ENCODE results near the gene RAB35. TPM values are rescaled to one million over a fixed set of nuclear protein-coding genes. Genes with fewer than 3 reads are reported as not detected.

The RAB35 gene
- total RNA-seq, 1 donor = 25.0 TPM

- TF ChIP-seq CTCF (IDR thresholded peaks at IDR 0.05; ENCODE audit: extremely low read depth, low read depth, low read length) = no peak
- H3K4me2 ChIP-seq (ENCODE audit: insufficient read depth, low read length) = no peak overlapping the region
- peaks cover 5% of the 10 kb centered on the region for H3K79me2 ChIP-seq (ENCODE audit: insufficient read depth, low read length)
- no peak overlapping the region for H3K4me3 ChIP-seq (ENCODE audit: insufficient read depth, low read length)
- H3K9me3 ChIP-seq (ENCODE audit: low read depth, low read length) = no peaks in the 10 kb centered on the region
- H3K27me3 ChIP-seq (ENCODE audit: insufficient read depth, low read length) = no peaks in the 10 kb centered on the region
- H2AFZ ChIP-seq (ENCODE audit: low read length) = no peak overlapping the region
- no peaks in the 10 kb centered on the region for H3K4me1 ChIP-seq (ENCODE audit: insufficient read depth, low read length)
- H4K20me1 ChIP-seq (ENCODE audit: insufficient read depth, low read length) = peaks cover 5% of the 10 kb centered on the region
- H3K36me3 ChIP-seq (ENCODE audit: insufficient read depth, low read length) = peaks cover 92% of the 10 kb centered on the region
- peak overlapping the region; percentile 46 for H3K27ac ChIP-seq (ENCODE audit: low read depth, low read length)
- DNase-seq (ENCODE audit: insufficient read length, low spot score, missing footprints) = peak; percentile 78
Measured at GRCh38 chr12:120139958-120140357, 23.4 kb upstream of the RAB35 start.

GRCh38 chr12:120138366-120138765 is 21.8 kb upstream of the RAB35 start:
- peak; percentile 72 for DNase-seq (ENCODE audit: insufficient read length, low spot score, missing footprints)
- no peak for TF ChIP-seq CTCF (IDR thresholded peaks at IDR 0.05; ENCODE audit: extremely low read depth, low read depth, low read length)
- no peak overlapping the region for H3K4me2 ChIP-seq (ENCODE audit: insufficient read depth, low read length)
- peaks cover 6% of the 10 kb centered on the region for H4K20me1 ChIP-seq (ENCODE audit: insufficient read depth, low read length)
- no peak overlapping the region for H3K4me3 ChIP-seq (ENCODE audit: insufficient read depth, low read length)
- H3K27ac ChIP-seq (ENCODE audit: low read depth, low read length) = no peak overlapping the region
- peaks cover 90% of the 10 kb centered on the region for H3K36me3 ChIP-seq (ENCODE audit: insufficient read depth, low read length)
- H3K4me1 ChIP-seq (ENCODE audit: insufficient read depth, low read length) = no peaks in the 10 kb centered on the region
- H2AFZ ChIP-seq (ENCODE audit: low read length) = no peak overlapping the region
- no peaks in the 10 kb centered on the region for H3K27me3 ChIP-seq (ENCODE audit: insufficient read depth, low read length)
- H3K79me2 ChIP-seq (ENCODE audit: insufficient read depth, low read length) = peaks cover 5% of the 10 kb centered on the region
- H3K9me3 ChIP-seq (ENCODE audit: low read depth, low read length) = no peaks in the 10 kb centered on the region

GRCh38 chr12:120137833-120138232 is 21.3 kb upstream of the RAB35 start:
- Histone ChIP-seq H3K79me2 (ENCODE audit: insufficient read depth, low read length) (peaks cover 5% of the 10 kb centered on the region), H3K4me3 (ENCODE audit: insufficient read depth, low read length) (no peak overlapping the region), H3K4me2 (ENCODE audit: insufficient read depth, low read length) (no peak overlapping the region), H3K9me3 (ENCODE audit: low read depth, low read length) (no peaks in the 10 kb centered on the region), H3K27ac (ENCODE audit: low read depth, low read length) (no peak overlapping the region), H3K4me1 (ENCODE audit: insufficient read depth, low read length) (no peaks in the 10 kb centered on the region), H4K20me1 (ENCODE audit: insufficient read depth, low read length) (peaks cover 10% of the 10 kb centered on the region), H2AFZ (ENCODE audit: low read length) (no peak overlapping the region), H3K27me3 (ENCODE audit: insufficient read depth, low read length) (no peaks in the 10 kb centered on the region), H3K36me3 (ENCODE audit: insufficient read depth, low read length) (peaks cover 90% of the 10 kb centered on the region)
- no peak for TF ChIP-seq CTCF (IDR thresholded peaks at IDR 0.05; ENCODE audit: extremely low read depth, low read depth, low read length)
- DNase-seq (ENCODE audit: insufficient read length, low spot score, missing footprints) = no peak

- Histone ChIP-seq H2AFZ (ENCODE audit: low read length) (no peak overlapping the region), H3K27ac (ENCODE audit: low read depth, low read length) (no peak overlapping the region), H3K27me3 (ENCODE audit: insufficient read depth, low read length) (no peaks in the 10 kb centered on the region), H3K4me2 (ENCODE audit: insufficient read depth, low read length) (no peak overlapping the region), H3K79me2 (ENCODE audit: insufficient read depth, low read length) (peaks cover 3% of the 10 kb centered on the region), H3K4me1 (ENCODE audit: insufficient read depth, low read length) (no peaks in the 10 kb centered on the region), H3K9me3 (ENCODE audit: low read depth, low read length) (no peaks in the 10 kb centered on the region), H3K36me3 (ENCODE audit: insufficient read depth, low read length) (peaks cover 89% of the 10 kb centered on the region), H3K4me3 (ENCODE audit: insufficient read depth, low read length) (no peak overlapping the region), H4K20me1 (ENCODE audit: insufficient read depth, low read length) (peaks cover 12% of the 10 kb centered on the region)
- TF ChIP-seq CTCF (IDR thresholded peaks at IDR 0.05; ENCODE audit: extremely low read depth, low read depth, low read length) = no peak
- DNase-seq (ENCODE audit: insufficient read length, low spot score, missing footprints) = peak; percentile 46
Measured at GRCh38 chr12:120136093-120136770, 19.7 kb upstream of the RAB35 start.
